OCI-LY3 (cell line): Measurements from ENCODE around the gene SRCAP.

Experiments used
- H2AFZ ChIP-seq: fragments of 200-600, 300-600 bp; shearing (Covaris generic); 2 replicates; pipeline ENCODE4 v1.6.0; 2014; ENCODE audit warnings: antibody characterized with exemption, low read depth, low read length
- H3K27ac ChIP-seq: fragments of 200-600, 300-600 bp; sonication (generic); 2 replicates; pipeline ENCODE4 v1.5.1; 2014; ENCODE audit warnings: mild to moderate bottlenecking, low read length, moderate library complexity, mixed read lengths
- H3K27me3 ChIP-seq: fragments of 200-600, 300-600 bp; sonication (generic); 2 replicates; pipeline ENCODE4 v1.6.1; 2014; ENCODE audit warnings: low read depth, low read length, mixed read lengths
- H3K36me3 ChIP-seq: fragments of 200-600, 300-600 bp; sonication (generic); replicated peaks from 2 replicates; pipeline ENCODE3; 2014; ENCODE audit warnings: low read depth, low read length, mixed read lengths
- H3K4me1 ChIP-seq: fragments of 300-600, 200-600 bp; sonication (generic); 2 replicates; pipeline ENCODE4 v1.6.1; 2014; ENCODE audit warnings: low read length, mixed read lengths
- H3K4me2 ChIP-seq: fragments of 200-600, 300-600 bp; sonication (generic); 2 replicates; pipeline ENCODE4 v1.6.1; 2014; ENCODE audit warnings: low read length, mixed read lengths
- H3K4me3 ChIP-seq: fragments of 300-600, 200-600 bp; sonication (generic); 2 replicates; pipeline ENCODE4 v1.5.1; 2014; ENCODE audit warnings: antibody characterized with exemption, mild to moderate bottlenecking, low read length, moderate library complexity
- H3K79me2 ChIP-seq: fragments of 300-600, 200-600 bp; shearing (Covaris generic); 2 replicates; pipeline ENCODE4 v1.6.1; 2014; ENCODE audit warnings: mild to moderate bottlenecking, low read length, mixed read lengths
- H3K9ac ChIP-seq: fragments of 300-600, 200-600 bp; shearing (Covaris generic); 2 replicates; pipeline ENCODE4 v1.6.0; 2014; ENCODE audit warnings: mild to moderate bottlenecking, low read length, moderate library complexity
- H3K9me3 ChIP-seq: fragments of 200-600, 300-600 bp; shearing (Covaris generic); 2 replicates; pipeline ENCODE4 v1.6.1; 2014; ENCODE audit warnings: low read length, mixed read lengths; ENCODE audit not compliant: insufficient read depth
- H4K20me1 ChIP-seq: fragments of 200-600, 300-600 bp; sonication (generic); 2 replicates; pipeline ENCODE4 v1.6.1; 2016; ENCODE audit warnings: low read length, mixed read lengths; ENCODE audit not compliant: insufficient read depth
- CTCF ChIP-seq: fragments of 200-600, 300-600 bp; sonication (generic); IDR thresholded peaks from 2 replicates; pipeline ENCODE4 v1.5.1; 2014; ENCODE audit warnings: antibody characterized with exemption, low read length, low read depth
- EZH2phosphoT487 ChIP-seq: fragments of 200-600 bp; shearing (Covaris generic); IDR thresholded peaks from 2 replicates; pipeline ENCODE4 v1.6.1; 2018; ENCODE audit warnings: antibody characterized with exemption, mixed run types, low read depth

The SRCAP gene

GRCh38 chr16:30711712-30712111 lies 12.7 kb downstream of the SRCAP start:
- H2AFZ ChIP-seq = no peak overlapping the region
- H4K20me1 ChIP-seq = no peaks in the 10 kb centered on the region
- H3K4me1 ChIP-seq = peaks cover 16% of the 10 kb centered on the region
- TF ChIP-seq EZH2phosphoT487 (no peak), CTCF (no peak)
- no peak overlapping the region for H3K27ac ChIP-seq
- no peak overlapping the region for H3K4me3 ChIP-seq
- H3K27me3 ChIP-seq = no peaks in the 10 kb centered on the region
- no peak overlapping the region for H3K4me2 ChIP-seq
- no peak overlapping the region for H3K9ac ChIP-seq
- peaks cover 10% of the 10 kb centered on the region for H3K79me2 ChIP-seq
- no peaks in the 10 kb centered on the region for H3K9me3 ChIP-seq
- peaks cover 78% of the 10 kb centered on the region for H3K36me3 ChIP-seq

GRCh38 chr16:30715750-30716445 lies 16.9 kb downstream of the SRCAP start:
- Histone ChIP-seq H3K27me3 (no peaks in the 10 kb centered on the region), H4K20me1 (no peaks in the 10 kb centered on the region; the same call in 1 of the 2 replicates), H3K36me3 (peaks cover 69% of the 10 kb centered on the region), H3K4me1 (peaks cover 16% of the 10 kb centered on the region), H3K27ac (peak overlapping the region; percentile 67), H3K9me3 (no peaks in the 10 kb centered on the region), H3K4me3 (no peak overlapping the region), H3K79me2 (peaks cover 37% of the 10 kb centered on the region), H3K9ac (no peak overlapping the region), H3K4me2 (peak overlapping the region; percentile 12; the same call in 1 of the 2 replicates), H2AFZ (no peak overlapping the region)
- TF ChIP-seq CTCF (no peak), EZH2phosphoT487 (no peak)

- Histone ChIP-seq H3K4me3 (no peak overlapping the region), H3K36me3 (peaks cover 78% of the 10 kb centered on the region), H3K4me2 (no peak overlapping the region), H3K9me3 (no peaks in the 10 kb centered on the region), H2AFZ (no peak overlapping the region), H4K20me1 (no peaks in the 10 kb centered on the region; the same call in 1 of the 2 replicates), H3K79me2 (peaks cover 53% of the 10 kb centered on the region), H3K27me3 (no peaks in the 10 kb centered on the region), H3K27ac (no peak overlapping the region), H3K4me1 (peaks cover 17% of the 10 kb centered on the region), H3K9ac (no peak overlapping the region)
- TF ChIP-seq CTCF (no peak), EZH2phosphoT487 (no peak)
Measured at GRCh38 chr16:30720086-30720485, 21.1 kb downstream of the SRCAP start.

GRCh38 chr16:30720694-30721093 lies 21.7 kb downstream of the SRCAP start:
- no peak overlapping the region for H3K9ac ChIP-seq
- H3K9me3 ChIP-seq = no peaks in the 10 kb centered on the region
- no peaks in the 10 kb centered on the region for H3K27me3 ChIP-seq
- no peak overlapping the region for H3K4me3 ChIP-seq
- TF ChIP-seq EZH2phosphoT487 (no peak), CTCF (no peak)
- H3K79me2 ChIP-seq = peaks cover 58% of the 10 kb centered on the region
- H4K20me1 ChIP-seq = no peaks in the 10 kb centered on the region; the same call in 1 of the 2 replicates
- H3K36me3 ChIP-seq = peaks cover 81% of the 10 kb centered on the region
- H3K4me2 ChIP-seq = no peak overlapping the region
- H3K4me1 ChIP-seq = peaks cover 12% of the 10 kb centered on the region
- H2AFZ ChIP-seq = no peak overlapping the region
- no peak overlapping the region for H3K27ac ChIP-seq
